ENCODE data around the gene IDNK.
"Not testable (repeated sequence)": the region's sequence is repeated elsewhere in the genome, so short reads cannot be mapped to it uniquely, and the experiment has no call there.

IDNK gene

GRCh38 chr9:83622939-83623678 lies at the start of gene IDNK:
Gene IDNK, plus strand, starts transcription at chr9:83623143. Its CDS starts 29 bp downstream, at chr9:83623172.
- DNase-seq (ENCODE audit: low read depth) = peak; percentile 35

GRCh38 chr9:83574482-83574881 lies 48.5 kb upstream of the IDNK start:
- no peak for DNase-seq (ENCODE audit: low read depth)

GRCh38 chr9:83582029-83582428 lies 40.9 kb upstream of the IDNK start:
- no peak for DNase-seq (ENCODE audit: low read depth)

- DNase-seq (ENCODE audit: low read depth) = no peak
These were observed 39.6 kb upstream of the IDNK start for GRCh38 chr9:83583151-83584014.

GRCh38 chr9:83584995-83585394 lies 37.9 kb upstream of the IDNK start:
- no peak for DNase-seq (ENCODE audit: low read depth)

GRCh38 chr9:83588256-83588655 lies 34.7 kb upstream of the IDNK start:
- DNase-seq (ENCODE audit: low read depth) = no peak

- DNase-seq (ENCODE audit: low read depth) = no peak
These were observed 25.9 kb upstream of the IDNK start for GRCh38 chr9:83596899-83597504.

- no peak for DNase-seq (ENCODE audit: low read depth)
These were observed 24.5 kb upstream of the IDNK start for GRCh38 chr9:83598487-83598886.

- DNase-seq (ENCODE audit: low read depth) = no peak
These were observed 23.9 kb upstream of the IDNK start for GRCh38 chr9:83599071-83599470.

GRCh38 chr9:83601463-83601862 lies 21.5 kb upstream of the IDNK start:
- no peak for DNase-seq (ENCODE audit: low read depth)

- DNase-seq (ENCODE audit: low read depth) = not testable (repeated sequence)
These were observed 15.3 kb upstream of the IDNK start for GRCh38 chr9:83607620-83608019.

- DNase-seq (ENCODE audit: low read depth) = not testable (repeated sequence)
These were observed 9.6 kb upstream of the IDNK start for GRCh38 chr9:83613298-83613697.

GRCh38 chr9:83617299-83617698 lies 5.6 kb upstream of the IDNK start:
- DNase-seq (ENCODE audit: low read depth) = no peak

- DNase-seq (ENCODE audit: low read depth) = no peak
These were observed 1.9 kb upstream of the IDNK start for GRCh38 chr9:83620841-83621636.

GRCh38 chr9:83622433-83622938 lies 457 bp upstream of the IDNK start:
- no peak for DNase-seq (ENCODE audit: low read depth)

GRCh38 chr9:83623679-83624076 lies 735 bp downstream of the IDNK start:
- no peak for DNase-seq (ENCODE audit: low read depth)

GRCh38 chr9:83625178-83625577 lies 2.2 kb downstream of the IDNK start:
- no peak for DNase-seq (ENCODE audit: low read depth)

- no peak for DNase-seq (ENCODE audit: low read depth)
These were observed 5.6 kb downstream of the IDNK start for GRCh38 chr9:83628540-83628939.

- DNase-seq (ENCODE audit: low read depth) = no peak
These were observed 6.6 kb downstream of the IDNK start for GRCh38 chr9:83629433-83630104.

GRCh38 chr9:83630938-83631457 lies 8.1 kb downstream of the IDNK start:
- no peak for DNase-seq (ENCODE audit: low read depth)

- no peak for DNase-seq (ENCODE audit: low read depth)
These were observed 10.3 kb downstream of the IDNK start for GRCh38 chr9:83633255-83633654.
